K562 (cell line): ENCODE data around the gene FGD6. TPM values are rescaled to one million over a fixed set of nuclear protein-coding genes. Genes with fewer than 3 reads are reported as not detected.

Experiments
- ATAC-seq: fragments of 200-7000 bp; cut with Tn5 transposase; 3 replicates; pipeline ENCODE4 v1.9.1; 2020; ENCODE audit warnings: moderate library complexity
- BruUV-seq: library from RNA; stranded (reverse); fragments of 400-500 nt; replicated peaks from 2 replicates; lab custom pipeline; 2021; lab: Mats Ljungman, UMichigan
- CTCF ChIA-PET: fragments of 300-600 bp; formaldehyde crosslinking; extraction: SDS; loops from one replicate; lab custom pipeline; 2021; ENCODE audit warnings: low intra/inter-chr PET ratio; lab: Yijun Ruan, JAX
- POLR2A ChIA-PET: fragments of 300-600, 350-650 bp; sonication (Branson Sonifier 250); formaldehyde crosslinking; extraction: SDS; loops from one replicate; lab custom pipeline; 2021; ENCODE audit warnings: antibody characterized with exemption, inconsistent platforms; lab: Yijun Ruan, JAX
- DNase-seq, 4 experiments: peaks; one replicate each; pipeline versions ENCODE4 v3.0.0 to v3.0.0-alpha.2; 2011 to 2018; ENCODE audit warnings: low spot score in 3 of 4, mixed read lengths in 3 of 4; ENCODE audit errors: extremely low read depth in 1 of 4
- FAIRE-seq: peaks from 2 replicates; lab custom pipeline; 2011; peaks lifted over from hg19 to GRCh38; lab: Jason Lieb, UNC
- H2AFZ ChIP-seq: 2 replicates; pipeline ENCODE4 v1.6.0; 2011; ENCODE audit warnings: low read depth, low read length, control low read depth, inconsistent platforms
- H3K27ac ChIP-seq: fragments of 200-600 bp; 3 replicates; pipeline ENCODE4 v1.8.0; 2011; ENCODE audit warnings: low read depth, mild to moderate bottlenecking, control low read depth, inconsistent platforms, low read length, moderate library complexity, mixed read lengths; ENCODE audit errors: extremely low read depth
- H3K27me3 ChIP-seq, 2 experiments: fragments of 300-600 bp in 1 of 2; 2 replicates in 1 of 2; 3 replicates in 1 of 2; pipeline versions ENCODE4 v1.6.0 to v1.8.0; 2011; ENCODE audit warnings: inconsistent platforms in 2 of 2, low read length in 2 of 2, mild to moderate bottlenecking in 1 of 2, mixed read lengths in 1 of 2, moderate library complexity in 1 of 2; ENCODE audit not compliant: control insufficient read depth in 2 of 2, insufficient read depth in 2 of 2
- H3K36me3 ChIP-seq: fragments of 300-600 bp; 3 replicates; pipeline ENCODE4 v1.8.0; 2011; ENCODE audit warnings: mild to moderate bottlenecking, low read length, inconsistent platforms; ENCODE audit not compliant: control insufficient read depth, insufficient read depth
- H3K4me1 ChIP-seq, 2 experiments: fragments of 200-600 bp in 1 of 2; replicated peaks in 1 of 2; 2 replicates in 1 of 2; 3 replicates in 1 of 2; pipeline versions ENCODE4 v1.5.1 to v1.8.0; 2011; ENCODE audit warnings: inconsistent platforms in 2 of 2, low read length in 2 of 2, mild to moderate bottlenecking in 1 of 2, mixed read lengths in 1 of 2, moderate library complexity in 1 of 2; ENCODE audit not compliant: control insufficient read depth in 2 of 2, insufficient read depth in 2 of 2
- H3K4me2 ChIP-seq: 2 replicates; pipeline ENCODE4 v1.6.1; 2011; ENCODE audit warnings: low read length, control low read depth, inconsistent platforms, mixed read lengths; ENCODE audit not compliant: insufficient read depth
- H3K4me3 ChIP-seq: fragments of 200-600 bp; sonication (generic), shearing (Covaris generic); 2 replicates; pipeline ENCODE4 v1.5.1; 2016; ENCODE audit warnings: control low read depth, inconsistent platforms
- H3K79me2 ChIP-seq: fragments of 200-600 bp; 3 replicates; pipeline ENCODE4 v1.8.0; 2011; ENCODE audit warnings: low read length, inconsistent platforms; ENCODE audit not compliant: control insufficient read depth, insufficient read depth
- H3K9ac ChIP-seq, 2 experiments: 2 replicates each; pipeline versions ENCODE4 v1.6.0 to v1.6.1; 2011; ENCODE audit warnings: low read depth in 2 of 2, low read length in 2 of 2, control low read depth in 1 of 2, inconsistent platforms in 1 of 2, mild to moderate bottlenecking in 1 of 2, mixed read lengths in 1 of 2; ENCODE audit not compliant: insufficient read depth in 1 of 2
- H3K9me1 ChIP-seq: one replicate; pipeline ENCODE4 v1.6.0; 2011; ENCODE audit warnings: inconsistent platforms, mild to moderate bottlenecking, low read length, moderate library complexity; ENCODE audit not compliant: control insufficient read depth, insufficient read depth
- H3K9me3 ChIP-seq: replicated peaks from 2 replicates; pipeline ENCODE4 v1.5.1; 2011; ENCODE audit warnings: low read depth, low read length, inconsistent platforms; ENCODE audit not compliant: control insufficient read depth, insufficient read depth
- H4K20me1 ChIP-seq: replicated peaks from 2 replicates; pipeline ENCODE4 v1.6.1; 2011; ENCODE audit warnings: low read length, inconsistent platforms, mixed read lengths; ENCODE audit not compliant: control insufficient read depth, insufficient read depth
- CREB1 ChIP-seq, 2 experiments: sonication (generic) in 1 of 2; formaldehyde crosslinking in 1 of 2; IDR thresholded peaks; 2 replicates each; pipeline versions ENCODE4 v1.6.1 to v1.8.0; 2012 to 2022; ENCODE audit warnings: inconsistent platforms in 1 of 2, mild to moderate bottlenecking in 1 of 2, missing genetic modification reagents in 1 of 2, moderate library complexity in 1 of 2
- CTCF ChIP-seq, 3 experiments: IDR thresholded peaks in 2 of 3; conservative IDR thresholded peaks in 1 of 3; 2 replicates each; pipeline ENCODE4 v1.5.1; 2011 to 2012; ENCODE audit warnings: low read length in 3 of 3, mild to moderate bottlenecking in 3 of 3, control low read depth in 2 of 3, improper control_type of control experiment in 1 of 3, inconsistent platforms in 1 of 3, low read depth in 1 of 3, mixed read lengths in 1 of 3, moderate library complexity in 1 of 3; ENCODE audit not compliant: insufficient read depth in 2 of 3
- ESRRB ChIP-seq: fragments of 250-450 bp; sonication (Bioruptor Pico); IDR thresholded peaks from 2 replicates; pipeline ENCODE4 v1.5.0; 2020; ENCODE audit warnings: mild to moderate bottlenecking, moderate library complexity, borderline replicate concordance
- HNRNPLL ChIP-seq: fragments of 200-400 bp; formaldehyde crosslinking; IDR thresholded peaks from 2 replicates; pipeline ENCODE4 v1.6.1; 2017; ENCODE audit warnings: low read length, low read depth, mild to moderate bottlenecking; ENCODE audit not compliant: poor library complexity, severe bottlenecking
- PRMT5 ChIP-seq: sonication (generic); formaldehyde crosslinking; IDR thresholded peaks from 2 replicates; pipeline ENCODE4 v1.5.0; 2020; ENCODE audit warnings: missing genetic modification reagents
- STAT5B ChIP-seq: fragments of 250-450 bp; sonication (Bioruptor Pico); IDR thresholded peaks from 2 replicates; pipeline ENCODE4 v1.8.0; 2021; ENCODE audit warnings: mild to moderate bottlenecking, inconsistent platforms
- TSHZ1 ChIP-seq: fragments of 250-450 bp; sonication (Bioruptor Pico); IDR thresholded peaks from 2 replicates; pipeline ENCODE4 v1.4.0; 2020; ENCODE audit warnings: mild to moderate bottlenecking, moderate library complexity
- ZNF197 ChIP-seq: fragments of 200-800 bp; sonication (Bioruptor generic); IDR thresholded peaks from 2 replicates; pipeline ENCODE4 v1.6.1; 2016; ENCODE audit warnings: low read depth, missing genetic modification characterization, missing compliant biosample characterization
- ZNF444 ChIP-seq: fragments of 250-450 bp; sonication (Bioruptor Pico); IDR thresholded peaks from 2 replicates; pipeline ENCODE4 v1.4.0; 2020; ENCODE audit warnings: mild to moderate bottlenecking, moderate library complexity
- WGBS: fragments of 100-300 bp; shearing (Covaris generic); methylation state at CpG from one replicate; pipeline ENCODE4 v1.1.6; 2016; ENCODE audit warnings: low coverage, mixed read lengths; ENCODE audit not compliant: insufficient coverage; ENCODE audit errors: missing lambda C conversion rate; 5-methylcytosine and 5-hydroxymethylcytosine counted together
- in situ Hi-C: fragments of 300-500 bp; cut with MboI; formaldehyde crosslinking; loops from 4 replicates; pipeline ENCODE4 v1.15.0; 2018; ENCODE audit warnings: inconsistent platforms, mixed read lengths
- intact Hi-C: fragments of 100-400 bp; cut with micrococcal nuclease; formaldehyde crosslinking; loops from 2 replicates; pipeline ENCODE4 v1.14.2; 2022
- polyA plus RNA-seq, 8 experiments: library from polyadenylated mRNA; depleted of rRNA in 4 of 8; stranded (reverse) in 5 of 8; unstranded in 3 of 8; fragments of >200 nt; fragmentation: Nextera tagmentation in 2 of 8; fragmentation: Illumina TruSeq in 1 of 8; extraction: Ambion mirVana in 2 of 8; extraction: Trizol in 1 of 8; gene quantifications; 2 replicates each; pipeline versions ENCODE4 v1.2.1 to v1.2.3, GENCODE V29; 2011 to 2014; ENCODE audit warnings: inconsistent platforms in 1 of 8, missing spikeins in 1 of 8
- total RNA-seq, 7 experiments: library from RNA; depleted of rRNA in 6 of 7; stranded (reverse); fragments of >200 nt in 6 of 7; fragmentation: Illumina TruSeq in 2 of 7; extraction: Trizol in 2 of 7; gene quantifications; 2 replicates each; pipeline versions ENCODE4 v1.2.1 to v1.2.3, GENCODE V29; 2011 to 2021; ENCODE audit warnings: low replicate concordance in 1 of 7
- TF ChIP-seq, protein P1 (sequence below): fragments of 250-450 bp; sonication (Bioruptor Pico); IDR thresholded peaks from 2 replicates; pipeline ENCODE4 v1.4.0; 2020; ENCODE audit warnings: mild to moderate bottlenecking

The FGD6 gene
- total and polyA plus RNA-seq, 9 of the 15 experiments (the other 6 are each of a cell fraction or from before 2014, with no cell fraction given), result 1.5 to 11.1 (median 5.8) TPM

- ChIA-PET POLR2A (interaction anchor here (0.8 kb wide), 1 partner anchor 33 kb away, joined by 3 read pairs; the partner anchor contains the start of gene NR2C1), CTCF (no interaction called here)
- Histone ChIP-seq H3K79me2 (no peaks in the 10 kb centered on the region), H3K27ac (no peak overlapping the region), H3K4me1 (peaks cover 0 to 4% of the 10 kb centered on the region in 2 experiments; a peak in 2 of 5 replicates), H4K20me1 (peaks cover 2% of the 10 kb centered on the region), H3K4me3 (no peak overlapping the region), H3K9ac (no peak overlapping the region), H3K9me1 (peaks cover 3% of the 10 kb centered on the region), H3K4me2 (no peak overlapping the region), H3K27me3 (no peaks in the 10 kb centered on the region), H3K36me3 (peaks cover 21% of the 10 kb centered on the region; the same call in 1 of the 3 replicates), H2AFZ (no peak overlapping the region), H3K9me3 (no peaks in the 10 kb centered on the region)
- BruUV-seq, result no TSS peak
- intact Hi-C loops (no loop called here), in situ Hi-C loops (loop anchor here (10.0 kb wide), 1 partner anchor 229 kb away; no protein-coding TSS in a partner anchor)
- DNase-seq (no peak), ATAC-seq (no peak), FAIRE-seq (no peak)
- WGBS, result 78% methylated on average over 8 of the region's 8 CpGs
- TF ChIP-seq, protein P1, sequence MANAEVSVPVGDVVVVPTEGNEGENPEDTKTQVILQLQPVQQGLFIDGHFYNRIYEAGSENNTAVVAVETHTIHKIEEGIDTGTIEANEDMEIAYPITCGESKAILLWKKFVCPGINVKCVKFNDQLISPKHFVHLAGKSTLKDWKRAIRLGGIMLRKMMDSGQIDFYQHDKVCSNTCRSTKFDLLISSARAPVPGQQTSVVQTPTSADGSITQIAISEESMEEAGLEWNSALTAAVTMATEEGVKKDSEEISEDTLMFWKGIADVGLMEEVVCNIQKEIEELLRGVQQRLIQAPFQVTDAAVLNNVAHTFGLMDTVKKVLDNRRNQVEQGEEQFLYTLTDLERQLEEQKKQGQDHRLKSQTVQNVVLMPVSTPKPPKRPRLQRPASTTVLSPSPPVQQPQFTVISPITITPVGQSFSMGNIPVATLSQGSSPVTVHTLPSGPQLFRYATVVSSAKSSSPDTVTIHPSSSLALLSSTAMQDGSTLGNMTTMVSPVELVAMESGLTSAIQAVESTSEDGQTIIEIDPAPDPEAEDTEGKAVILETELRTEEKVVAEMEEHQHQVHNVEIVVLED (CRISPR knock-in tag), result no peak
- TF ChIP-seq CREB1 (IDR thresholded peaks at IDR 0.05), result no peak
- TF ChIP-seq CREB1 (CRISPR knock-in tag; IDR thresholded peaks at IDR 0.05), result no peak
- no peak for TF ChIP-seq STAT5B (CRISPR knock-in tag)
- TF ChIP-seq HNRNPLL, result no peak
- TF ChIP-seq ZNF197 (CRISPR knock-in tag), result no peak
- no peak for TF ChIP-seq ZNF444 (CRISPR knock-in tag)
- no peak for TF ChIP-seq CTCF (IDR thresholded peaks at IDR 0.05 in 2 of 3, conservative IDR thresholded peaks at IDR 0.05 in 1 of 3; ENCODE audit: insufficient read depth in 2 of 3, low read depth in 1 of 3, low read length in 3 of 3)
- no peak for TF ChIP-seq PRMT5
- no peak for TF ChIP-seq ESRRB (CRISPR knock-in tag)
- TF ChIP-seq TSHZ1 (CRISPR knock-in tag), result no peak
Measured at GRCh38 chr12:95105540-95105939, 111.7 kb downstream of the FGD6 start.
